Upper lobe of left lung (tissue), 6 donors: ENCODE measurements around the gene ABCG1. TPM values are rescaled to one million over a fixed set of nuclear protein-coding genes. Genes with fewer than 3 reads are reported as not detected.

Experiments
- ATAC-seq, 2 donors: fragments of 200-7000 bp; cut with Tn5 transposase; one replicate each; pipeline ENCODE4 v1.9.1; 2022; ENCODE audit warnings: mild to moderate bottlenecking in 2 of 2, moderate library complexity in 2 of 2; ENCODE audit not compliant: low FRiP score in 2 of 2
- DNase-seq, 2 donors: peaks; one replicate each; pipeline ENCODE4 v3.0.0-alpha.2; 2019 to 2020
- H3K27ac ChIP-seq, 4 donors: fragments of 200-600 bp; sonication (generic); one replicate each; pipeline ENCODE4 v1.5.1; 2016 to 2019
- H3K27me3 ChIP-seq, 4 donors: fragments of 200-600 bp; sonication (generic); one replicate each; pipeline ENCODE4 v1.5.1; 2017 to 2019
- H3K36me3 ChIP-seq, 4 donors: fragments of 200-600 bp; sonication (generic); one replicate each; pipeline ENCODE4 v1.5.1; 2016 to 2019
- H3K4me1 ChIP-seq, 4 donors: fragments of 200-600 bp; sonication (generic); one replicate each; pipeline ENCODE4 v1.5.1; 2018 to 2019
- H3K4me3 ChIP-seq, 4 donors: fragments of 200-600 bp; sonication (generic); one replicate each; pipeline ENCODE4 v1.5.1; 2017 to 2019; ENCODE audit warnings: mild to moderate bottlenecking in 2 of 4, moderate library complexity in 1 of 4
- H3K9me3 ChIP-seq, 4 donors: fragments of 200-600 bp; sonication (generic); one replicate each; pipeline ENCODE4 v1.5.1; 2018 to 2019
- CTCF ChIP-seq, 6 experiments: fragments of 450-650 bp in 4 of 6; fragments of 200-600 bp in 2 of 6; sonication (generic) in 2 of 6; IDR thresholded peaks; one replicate each; pipeline ENCODE4 v1.5.1; 2016 to 2019; ENCODE audit warnings: antibody characterized with exemption in 6 of 6
- EP300 ChIP-seq, 4 donors: sonication (generic); formaldehyde crosslinking; IDR thresholded peaks; one replicate each; pipeline ENCODE4 v1.5.1; 2017; ENCODE audit warnings: antibody characterized with exemption in 4 of 4, control low read depth in 2 of 4
- POLR2A ChIP-seq, 4 donors: fragments of 450-650 bp; IDR thresholded peaks; one replicate each; pipeline ENCODE4 v1.5.1; 2016 to 2017; ENCODE audit warnings: antibody characterized with exemption in 4 of 4, mild to moderate bottlenecking in 2 of 4
- POLR2AphosphoS5 ChIP-seq, 2 donors: sonication (generic); formaldehyde crosslinking; IDR thresholded peaks; one replicate each; pipeline ENCODE4 v1.5.1; 2017; ENCODE audit warnings: antibody characterized with exemption in 2 of 2
- WGBS, 2 donors: methylation state at CpG; one replicate each; pipeline ENCODE4 v1.1.5; 2017 to 2018; 5-methylcytosine and 5-hydroxymethylcytosine counted together
- total RNA-seq, 6 donors: library from RNA; depleted of rRNA in 4 of 6; stranded (reverse); fragments of >200 nt in 4 of 6; gene quantifications; one replicate each; pipeline versions ENCODE4 v1.1.0 to v1.2.1, GENCODE V29; 2016 to 2021
- donor health status: DM: no; HTN: no; CAD: no; lungs with moderate emphysema.
- donor health status: DM: no; HTN: yes; CAD: no; lungs with severe emphysema.

The ABCG1 gene
- total RNA-seq, 6 donors from 2014 or later, result 56.7 to 130 (median 79.8) TPM

GRCh38 chr21:42253466-42253865 is 34.5 kb downstream of the ABCG1 start:
- no peak for DNase-seq
- no peak overlapping the region for H3K4me3 ChIP-seq
- no peak for ATAC-seq
- no peak overlapping the region for H3K27ac ChIP-seq
- H3K9me3 ChIP-seq, result no peaks in the 10 kb centered on the region
- TF ChIP-seq POLR2A (IDR thresholded peaks at IDR 0.05) (no peak), CTCF (IDR thresholded peaks at IDR 0.05) (no peak), EP300 (IDR thresholded peaks at IDR 0.05) (no peak), POLR2AphosphoS5 (IDR thresholded peaks at IDR 0.05) (no peak)
- H3K36me3 ChIP-seq, result no peaks in the 10 kb centered on the region
- H3K4me1 ChIP-seq, result peaks cover 2 to 15% (median 5%) of the 10 kb centered on the region in 4 donors
- WGBS, 2 donors, result 89 to 94% methylated on average over 8 of the region's 8 CpGs
- H3K27me3 ChIP-seq, result no peaks in the 10 kb centered on the region

GRCh38 chr21:42254083-42254482 is 35.1 kb downstream of the ABCG1 start:
- 47 to 64% methylated on average over 6 of the region's 6 CpGs for WGBS, 2 donors
- H3K4me3 ChIP-seq, result no peak overlapping the region
- H3K9me3 ChIP-seq, result no peaks in the 10 kb centered on the region
- H3K27me3 ChIP-seq, result no peaks in the 10 kb centered on the region
- ATAC-seq (no peak), DNase-seq (no peak)
- H3K36me3 ChIP-seq, result no peaks in the 10 kb centered on the region
- peaks cover 7 to 22% (median 11%) of the 10 kb centered on the region in 4 donors for H3K4me1 ChIP-seq
- no peak overlapping the region for H3K27ac ChIP-seq
- TF ChIP-seq EP300 (IDR thresholded peaks at IDR 0.05) (no peak), POLR2AphosphoS5 (IDR thresholded peaks at IDR 0.05) (no peak), CTCF (IDR thresholded peaks at IDR 0.05) (no peak), POLR2A (IDR thresholded peaks at IDR 0.05) (no peak)

- Histone ChIP-seq H3K4me1 (peaks cover 7 to 29% (median 12%) of the 10 kb centered on the region in 4 donors), H3K9me3 (no peaks in the 10 kb centered on the region), H3K27ac (no peak overlapping the region), H3K36me3 (no peaks in the 10 kb centered on the region), H3K27me3 (no peaks in the 10 kb centered on the region), H3K4me3 (no peak overlapping the region)
- 92 to 94% methylated on average over 17 of the region's 17 CpGs for WGBS, 2 donors
- ATAC-seq (no peak), DNase-seq (no peak)
- TF ChIP-seq CTCF (IDR thresholded peaks at IDR 0.05), result no peak
- TF ChIP-seq POLR2AphosphoS5 (IDR thresholded peaks at IDR 0.05), result no peak
- no peak for TF ChIP-seq EP300 (IDR thresholded peaks at IDR 0.05)
- no peak for TF ChIP-seq POLR2A (IDR thresholded peaks at IDR 0.05)
Observed at GRCh38 chr21:42254651-42255601, 36.0 kb downstream of the ABCG1 start.

- Histone ChIP-seq H3K27me3 (no peaks in the 10 kb centered on the region), H3K27ac (no peak overlapping the region), H3K9me3 (no peaks in the 10 kb centered on the region), H3K4me1 (peaks cover 7 to 38% (median 15%) of the 10 kb centered on the region in 4 donors), H3K4me3 (no peak overlapping the region), H3K36me3 (no peaks in the 10 kb centered on the region)
- ATAC-seq (no peak), DNase-seq (no peak)
- TF ChIP-seq CTCF (IDR thresholded peaks at IDR 0.05) (no peak), POLR2A (IDR thresholded peaks at IDR 0.05) (no peak), EP300 (IDR thresholded peaks at IDR 0.05) (no peak), POLR2AphosphoS5 (IDR thresholded peaks at IDR 0.05) (no peak)
- 96 to 100% methylated on average over 2 to 4 of the region's 4 CpGs for WGBS, 2 donors
Observed at GRCh38 chr21:42255825-42256224, 36.9 kb downstream of the ABCG1 start.
